IgD-negative memory B cell (primary cell): ENCODE measurements around the gene RAP1A. TPM values are rescaled to one million over a fixed set of nuclear protein-coding genes. Genes with fewer than 3 reads are reported as not detected.
"Not testable (repeated sequence)": the region's sequence is repeated elsewhere in the genome, so short reads cannot be mapped to it uniquely, and the experiment has no call there.

Source experiments
- H3K27ac Mint-ChIP-seq, 3 donors: one replicate each; pipeline ENCODE4 v1.8.0; 2020 to 2022; ENCODE audit warnings: mild to moderate bottlenecking in 3 of 3, mixed read lengths in 3 of 3, moderate library complexity in 1 of 3
- H3K27me3 Mint-ChIP-seq: one replicate; pipeline ENCODE4 v1.8.0; 2021; ENCODE audit warnings: mixed read lengths
- H3K36me3 Mint-ChIP-seq: one replicate; pipeline ENCODE4 v1.8.0; 2020; ENCODE audit warnings: mild to moderate bottlenecking, mixed read lengths
- H3K4me1 Mint-ChIP-seq, 3 donors: one replicate each; pipeline ENCODE4 v1.8.0; 2020 to 2022; ENCODE audit warnings: mixed read lengths in 3 of 3, mild to moderate bottlenecking in 1 of 3
- H3K4me3 Mint-ChIP-seq, 4 donors: one replicate each; pipeline ENCODE4 v1.8.0; 2020 to 2022; ENCODE audit warnings: mild to moderate bottlenecking in 4 of 4, mixed read lengths in 4 of 4, moderate library complexity in 3 of 4
- H3K9me3 Mint-ChIP-seq, 3 donors: one replicate each; pipeline ENCODE4 v1.8.0; 2020 to 2021; ENCODE audit warnings: mixed read lengths in 3 of 3, mild to moderate bottlenecking in 1 of 3
- polyA plus RNA-seq: library from polyadenylated mRNA; unstranded; fragments of 300-500 nt; fragmentation: Illumina TruSeq; gene quantifications from one replicate; pipeline ENCODE4 v1.2.3, GENCODE V29; 2021

The RAP1A gene
- polyA plus RNA-seq, 1 donor from 2014 or later = 44.9 TPM

DNA sequence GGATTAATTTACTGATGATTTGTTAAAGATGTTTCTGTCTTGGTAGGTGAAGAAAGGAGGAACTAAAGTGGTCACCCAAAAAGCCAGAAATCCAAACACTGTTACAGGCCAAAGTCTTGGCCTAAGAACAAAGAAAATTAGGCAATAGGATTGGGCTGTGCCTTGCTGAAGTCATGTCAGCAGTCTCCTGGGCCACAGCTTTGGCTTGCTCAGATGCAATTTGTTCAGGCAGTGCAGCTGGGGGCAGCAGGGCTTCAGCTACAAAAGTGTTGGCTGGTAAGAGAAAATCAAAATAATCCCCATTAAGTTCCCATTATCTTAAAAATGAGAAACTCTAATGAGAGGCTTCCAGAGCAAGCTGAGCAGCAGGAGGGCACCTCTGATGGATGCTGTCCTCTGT is 14.0 kb upstream of the RAP1A start:
- H3K36me3 Mint-ChIP-seq = peaks cover 3% of the 10 kb centered on the region
- peak overlapping the region in 2 of 3 donors; percentile 31 to 47 for H3K27ac Mint-ChIP-seq
- no peaks in the 10 kb centered on the region for H3K27me3 Mint-ChIP-seq
- H3K9me3 Mint-ChIP-seq = no peaks in the 10 kb centered on the region
- H3K4me1 Mint-ChIP-seq = peaks cover 46 to 53% (median 49%) of the 10 kb centered on the region in 3 donors
- H3K4me3 Mint-ChIP-seq = no peak overlapping the region

- Mint-ChIP-seq H3K4me3 (peak overlapping the region in 1 of 4 donors; percentile 12), H3K27ac (peak overlapping the region in 2 of 3 donors; percentile 9 to 62), H3K4me1 (peaks cover 37 to 43% (median 38%) of the 10 kb centered on the region in 3 donors)
- H3K9me3 Mint-ChIP-seq, H3K27me3 Mint-ChIP-seq, H3K36me3 Mint-ChIP-seq: not testable (repeated sequence)
These were observed 13.0 kb upstream of the RAP1A start for GRCh38 chr1:111606457-111607215.

GRCh38 chr1:111608528-111608927 is 11.1 kb upstream of the RAP1A start:
- H3K36me3 Mint-ChIP-seq, H3K27ac Mint-ChIP-seq, H3K4me3 Mint-ChIP-seq, H3K27me3 Mint-ChIP-seq, H3K9me3 Mint-ChIP-seq: not testable (repeated sequence)
- peaks cover 18 to 24% (median 19%) of the 10 kb centered on the region in 3 donors for H3K4me1 Mint-ChIP-seq

DNA sequence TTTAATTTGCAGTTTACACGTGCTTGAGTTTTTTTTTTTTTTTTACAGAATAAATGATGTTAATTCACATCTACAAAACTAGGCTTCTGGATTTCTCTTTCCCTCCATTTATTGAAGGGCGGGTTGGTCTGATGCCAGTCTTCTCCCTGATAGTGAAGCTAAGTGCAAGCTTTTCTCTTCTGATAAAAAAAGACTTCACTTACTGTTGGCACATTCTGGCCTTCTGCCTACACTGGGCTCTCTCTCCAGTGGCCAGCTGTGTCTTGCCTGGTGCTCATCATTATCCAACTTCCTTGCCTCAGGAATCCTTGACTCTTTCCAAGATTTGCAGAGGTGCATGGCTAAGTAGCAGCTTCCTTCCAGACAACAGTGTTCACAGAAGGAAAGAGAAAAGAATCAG is 7.6 kb upstream of the RAP1A start:
- Mint-ChIP-seq H3K4me3 (no peak overlapping the region), H3K9me3 (no peaks in the 10 kb centered on the region), H3K4me1 (peaks cover 14 to 22% (median 20%) of the 10 kb centered on the region in 3 donors), H3K27me3 (no peaks in the 10 kb centered on the region), H3K36me3 (peaks cover 3% of the 10 kb centered on the region), H3K27ac (no peak overlapping the region)

GRCh38 chr1:111615870-111616715 is 3.5 kb upstream of the RAP1A start:
- no peaks in the 10 kb centered on the region for H3K27me3 Mint-ChIP-seq
- H3K27ac Mint-ChIP-seq = peak overlapping the region; percentile 55 to 94 (median 70)
- peak overlapping the region; percentile 62 to 77 (median 69) for H3K4me3 Mint-ChIP-seq
- no peaks in the 10 kb centered on the region for H3K36me3 Mint-ChIP-seq
- H3K9me3 Mint-ChIP-seq = no peaks in the 10 kb centered on the region
- H3K4me1 Mint-ChIP-seq = peaks cover 28 to 45% (median 44%) of the 10 kb centered on the region in 3 donors

GRCh38 chr1:111618081-111618480 is 1.5 kb upstream of the RAP1A start:
- peak overlapping the region; percentile 63 to 90 (median 81) for H3K4me3 Mint-ChIP-seq
- peaks cover 43 to 61% (median 61%) of the 10 kb centered on the region in 3 donors for H3K4me1 Mint-ChIP-seq
- H3K9me3 Mint-ChIP-seq = no peaks in the 10 kb centered on the region
- no peaks in the 10 kb centered on the region for H3K36me3 Mint-ChIP-seq
- no peaks in the 10 kb centered on the region for H3K27me3 Mint-ChIP-seq
- H3K27ac Mint-ChIP-seq = peak overlapping the region; percentile 76 to 95 (median 79)

GRCh38 chr1:111618961-111619634 is 491 bp upstream of the RAP1A start:
- H3K27me3 Mint-ChIP-seq = no peaks in the 10 kb centered on the region
- peak overlapping the region; percentile 79 to 95 (median 92) for H3K27ac Mint-ChIP-seq
- H3K36me3 Mint-ChIP-seq = no peaks in the 10 kb centered on the region
- peaks cover 51 to 68% (median 68%) of the 10 kb centered on the region in 3 donors for H3K4me1 Mint-ChIP-seq
- no peaks in the 10 kb centered on the region for H3K9me3 Mint-ChIP-seq
- H3K4me3 Mint-ChIP-seq = peak overlapping the region; percentile 85 to 97 (median 90)

- H3K27ac Mint-ChIP-seq = peak overlapping the region; percentile 91 to 95 (median 93)
- H3K4me3 Mint-ChIP-seq = peak overlapping the region; percentile 94 to 98 (median 97)
- H3K9me3 Mint-ChIP-seq = no peaks in the 10 kb centered on the region
- H3K4me1 Mint-ChIP-seq = peaks cover 56 to 72% (median 71%) of the 10 kb centered on the region in 3 donors
- H3K27me3 Mint-ChIP-seq = no peaks in the 10 kb centered on the region
- no peaks in the 10 kb centered on the region for H3K36me3 Mint-ChIP-seq
These were observed 917 bp downstream of the RAP1A start for GRCh38 chr1:111620441-111620971.

- Mint-ChIP-seq H3K36me3 (no peaks in the 10 kb centered on the region), H3K4me1 (peaks cover 57 to 73% (median 72%) of the 10 kb centered on the region in 3 donors), H3K27me3 (no peaks in the 10 kb centered on the region), H3K4me3 (peak overlapping the region; percentile 94 to 98 (median 97)), H3K27ac (peak overlapping the region; percentile 91 to 95 (median 93)), H3K9me3 (no peaks in the 10 kb centered on the region)
These were observed 1.5 kb downstream of the RAP1A start for GRCh38 chr1:111621050-111621449.

GRCh38 chr1:111622166-111622565 is 2.6 kb downstream of the RAP1A start:
- no peaks in the 10 kb centered on the region for H3K27me3 Mint-ChIP-seq
- peak overlapping the region; percentile 49 to 95 (median 91) for H3K27ac Mint-ChIP-seq
- no peaks in the 10 kb centered on the region for H3K36me3 Mint-ChIP-seq
- H3K9me3 Mint-ChIP-seq = no peaks in the 10 kb centered on the region
- H3K4me1 Mint-ChIP-seq = peaks cover 57 to 69% (median 69%) of the 10 kb centered on the region in 3 donors
- H3K4me3 Mint-ChIP-seq = peak overlapping the region; percentile 65 to 97 (median 96)

- H3K4me3 Mint-ChIP-seq = peak overlapping the region; percentile 9 to 69 (median 20)
- peak overlapping the region in 2 of 3 donors; percentile 37 to 95 for H3K27ac Mint-ChIP-seq
- peaks cover 61 to 70% (median 69%) of the 10 kb centered on the region in 3 donors for H3K4me1 Mint-ChIP-seq
- no peaks in the 10 kb centered on the region for H3K9me3 Mint-ChIP-seq
- no peaks in the 10 kb centered on the region for H3K27me3 Mint-ChIP-seq
- no peaks in the 10 kb centered on the region for H3K36me3 Mint-ChIP-seq
These were observed 4.8 kb downstream of the RAP1A start for GRCh38 chr1:111624382-111624781.

DNA sequence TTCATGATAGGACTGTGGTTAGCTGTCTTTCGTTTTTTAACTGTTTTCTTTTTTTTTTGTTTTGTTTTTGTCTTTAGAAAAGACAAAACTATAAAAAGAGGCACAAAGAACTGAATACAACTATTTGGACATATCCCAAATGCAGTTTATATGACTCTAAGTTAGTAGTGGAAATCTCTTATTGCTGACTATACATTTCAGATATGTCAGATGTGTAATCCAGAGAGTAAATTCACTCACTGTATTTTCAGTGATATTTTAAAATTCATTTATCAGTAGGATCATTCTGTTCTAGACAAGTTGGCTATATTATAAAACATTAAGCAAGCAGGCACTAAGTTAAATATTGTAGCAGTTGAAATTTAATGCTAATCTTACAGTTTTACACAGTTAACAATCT is 5.7 kb downstream of the RAP1A start:
- Mint-ChIP-seq H3K27ac (peak overlapping the region; percentile 63 to 74 (median 71)), H3K27me3 (no peaks in the 10 kb centered on the region), H3K9me3 (no peaks in the 10 kb centered on the region), H3K4me1 (peaks cover 66 to 75% (median 72%) of the 10 kb centered on the region in 3 donors), H3K4me3 (peak overlapping the region in 3 of 4 donors; percentile 2 to 78 (median 61)), H3K36me3 (no peaks in the 10 kb centered on the region)

GRCh38 chr1:111628153-111628552 is 8.6 kb downstream of the RAP1A start:
- Mint-ChIP-seq H3K4me1 (peaks cover 68 to 78% (median 77%) of the 10 kb centered on the region in 3 donors), H3K4me3 (peak overlapping the region; percentile 28 to 83 (median 41)), H3K36me3 (no peaks in the 10 kb centered on the region), H3K27ac (peak overlapping the region in 2 of 3 donors; percentile 17 to 30), H3K27me3 (no peaks in the 10 kb centered on the region), H3K9me3 (no peaks in the 10 kb centered on the region)

DNA sequence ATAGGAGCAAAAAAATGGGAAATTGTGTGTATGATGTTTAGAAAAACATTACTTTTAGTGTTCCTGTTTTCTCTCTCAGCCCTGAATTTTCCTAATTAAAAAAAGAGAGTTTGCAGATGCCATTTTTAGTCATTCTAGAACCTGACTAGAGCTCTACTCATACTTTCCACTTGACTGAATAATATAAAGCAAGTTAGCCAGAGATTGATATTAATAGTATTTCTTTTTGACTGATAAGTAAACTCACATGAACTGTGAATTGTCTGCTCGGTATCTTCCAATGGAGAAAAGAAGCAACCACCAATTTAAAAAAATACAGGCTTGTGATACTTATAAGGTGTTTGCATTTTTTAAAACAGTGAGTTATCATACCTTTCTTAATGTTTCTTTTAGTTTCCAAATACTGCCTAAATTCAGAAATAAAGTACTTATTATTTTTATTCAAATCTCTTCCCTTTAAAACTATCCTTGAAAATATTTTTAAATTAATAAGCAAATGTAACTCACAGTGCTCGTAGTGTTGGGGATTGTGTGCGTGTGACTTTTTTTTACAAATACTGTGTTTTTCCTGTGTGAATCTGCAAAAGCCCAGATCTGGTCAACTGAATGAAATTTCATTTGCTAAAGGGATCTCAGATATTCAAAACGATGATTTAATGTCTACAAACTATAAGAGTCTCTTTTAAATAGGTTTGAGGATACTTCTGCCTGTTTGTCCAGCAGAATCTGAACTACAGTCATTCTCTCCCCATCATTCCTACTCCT is 9.8 kb downstream of the RAP1A start:
- Mint-ChIP-seq H3K36me3 (no peaks in the 10 kb centered on the region), H3K4me1 (peaks cover 66 to 77% (median 75%) of the 10 kb centered on the region in 3 donors), H3K27me3 (no peaks in the 10 kb centered on the region), H3K27ac (peak overlapping the region; percentile 24 to 59 (median 30)), H3K9me3 (no peaks in the 10 kb centered on the region), H3K4me3 (peak overlapping the region; percentile 44 to 71 (median 46))
